ENCODE results near the gene RIMS4.

Gene RIMS4

GRCh38 chr20:44780226-44780625 lies 30.1 kb downstream of the RIMS4 start:
- Histone ChIP-seq H3K4me1 (ENCODE audit: insufficient read depth, low read length, severe bottlenecking) (no peaks in the 10 kb centered on the region), H4K20me1 (ENCODE audit: insufficient read depth, low read length) (no peaks in the 10 kb centered on the region), H3K79me2 (ENCODE audit: insufficient read depth, low read length) (no peaks in the 10 kb centered on the region), H3K4me2 (ENCODE audit: low read length) (no peak overlapping the region), H3K9me3 (ENCODE audit: low read length) (no peaks in the 10 kb centered on the region), H3K9ac (ENCODE audit: low read length) (no peak overlapping the region), H3K4me3 (ENCODE audit: low read depth, low read length, poor library complexity, severe bottlenecking) (no peak overlapping the region), H3K9me2 (ENCODE audit: low read depth, low read length) (no peaks in the 10 kb centered on the region), H2AFZ (ENCODE audit: low read length) (no peak overlapping the region), H3K27ac (ENCODE audit: low read depth, low read length, poor library complexity, severe bottlenecking) (no peak overlapping the region), H3F3A (ENCODE audit: insufficient read depth, low read length) (no peaks in the 10 kb centered on the region), H3K36me3 (ENCODE audit: insufficient read depth, low read length) (no peaks in the 10 kb centered on the region), H3K27me3 (ENCODE audit: insufficient read depth, low read length) (no peaks in the 10 kb centered on the region)
- TF ChIP-seq CTCF (IDR thresholded peaks at IDR 0.05; ENCODE audit: low read length) (no peak), EZH2 (IDR thresholded peaks at IDR 0.05; ENCODE audit: borderline replicate concordance, low read length) (no peak)

GRCh38 chr20:44776980-44777379 lies 33.4 kb downstream of the RIMS4 start:
- Histone ChIP-seq H3K27ac (ENCODE audit: low read depth, low read length, poor library complexity, severe bottlenecking) (no peak overlapping the region), H3F3A (ENCODE audit: insufficient read depth, low read length) (no peaks in the 10 kb centered on the region), H2AFZ (ENCODE audit: low read length) (no peak overlapping the region), H3K36me3 (ENCODE audit: insufficient read depth, low read length) (no peaks in the 10 kb centered on the region), H3K9ac (ENCODE audit: low read length) (no peak overlapping the region), H3K4me3 (ENCODE audit: low read depth, low read length, poor library complexity, severe bottlenecking) (no peak overlapping the region), H3K4me1 (ENCODE audit: insufficient read depth, low read length, severe bottlenecking) (no peaks in the 10 kb centered on the region), H3K9me3 (ENCODE audit: low read length) (no peaks in the 10 kb centered on the region), H3K79me2 (ENCODE audit: insufficient read depth, low read length) (no peaks in the 10 kb centered on the region), H3K9me2 (ENCODE audit: low read depth, low read length) (no peaks in the 10 kb centered on the region), H4K20me1 (ENCODE audit: insufficient read depth, low read length) (no peaks in the 10 kb centered on the region), H3K4me2 (ENCODE audit: low read length) (no peak overlapping the region), H3K27me3 (ENCODE audit: insufficient read depth, low read length) (no peaks in the 10 kb centered on the region)
- TF ChIP-seq CTCF (IDR thresholded peaks at IDR 0.05; ENCODE audit: low read length) (no peak), EZH2 (IDR thresholded peaks at IDR 0.05; ENCODE audit: borderline replicate concordance, low read length) (no peak)

- Histone ChIP-seq H3K9ac (ENCODE audit: low read length) (no peak overlapping the region), H3K27me3 (ENCODE audit: insufficient read depth, low read length) (no peaks in the 10 kb centered on the region), H3K27ac (ENCODE audit: low read depth, low read length, poor library complexity, severe bottlenecking) (no peak overlapping the region)
Observed at GRCh38 chr20:44773070-44773829, 37.1 kb downstream of the RIMS4 start.

More at GRCh38 chr20:44773070-44773829, 37.1 kb downstream of the RIMS4 start:
- Histone ChIP-seq H3F3A (ENCODE audit: insufficient read depth, low read length) (no peaks in the 10 kb centered on the region), H3K79me2 (ENCODE audit: insufficient read depth, low read length) (no peaks in the 10 kb centered on the region), H3K36me3 (ENCODE audit: insufficient read depth, low read length) (no peaks in the 10 kb centered on the region), H2AFZ (ENCODE audit: low read length) (no peak overlapping the region), H4K20me1 (ENCODE audit: insufficient read depth, low read length) (no peaks in the 10 kb centered on the region), H3K4me3 (ENCODE audit: low read depth, low read length, poor library complexity, severe bottlenecking) (no peak overlapping the region), H3K4me2 (ENCODE audit: low read length) (no peak overlapping the region), H3K9me2 (ENCODE audit: low read depth, low read length) (no peaks in the 10 kb centered on the region), H3K9me3 (ENCODE audit: low read length) (no peaks in the 10 kb centered on the region), H3K4me1 (ENCODE audit: insufficient read depth, low read length, severe bottlenecking) (peaks cover 31% of the 10 kb centered on the region)
- TF ChIP-seq CTCF (IDR thresholded peaks at IDR 0.05; ENCODE audit: low read length) = no peak
- no peak for TF ChIP-seq EZH2 (IDR thresholded peaks at IDR 0.05; ENCODE audit: borderline replicate concordance, low read length)

Data from OCI-LY1 (cell line).